SK-N-SH treated with all-trans-retinoic acid at 6 μM for 48 hours (cell line): ENCODE measurements around the gene EYA4.

Experiments used
- ATAC-seq: fragments of 200-7000 bp; cut with Tn5 transposase; 3 replicates; pipeline ENCODE4 v1.9.1; 2020; ENCODE audit warnings: mild to moderate bottlenecking, moderate library complexity
- ARNTL ChIP-seq: fragments of 450-650 bp; formaldehyde crosslinking; IDR thresholded peaks from 2 replicates; pipeline ENCODE4 v1.5.0; 2020; ENCODE audit warnings: low read depth, mild to moderate bottlenecking, moderate library complexity, borderline replicate concordance
- BACH2 ChIP-seq: fragments of 250-450 bp; sonication (Bioruptor Pico); IDR thresholded peaks from 2 replicates; pipeline ENCODE4 v1.9.0; 2021; ENCODE audit warnings: mild to moderate bottlenecking, borderline replicate concordance
- CREB5 ChIP-seq: fragments of 250-450 bp; sonication (Bioruptor Pico); IDR thresholded peaks from 2 replicates; pipeline ENCODE4 v1.5.1; 2020; ENCODE audit warnings: low read depth, mild to moderate bottlenecking, moderate library complexity
- CSDC2 ChIP-seq: fragments of 250-450 bp; sonication (Bioruptor Pico); IDR thresholded peaks from 2 replicates; pipeline ENCODE4 v1.5.0; 2020; ENCODE audit warnings: mild to moderate bottlenecking, moderate library complexity
- ESRRG ChIP-seq: fragments of 250-450 bp; sonication (Bioruptor Pico); IDR thresholded peaks from 2 replicates; pipeline ENCODE4 v1.6.1; 2021; ENCODE audit warnings: mild to moderate bottlenecking
- ISL1 ChIP-seq: fragments of 250-450 bp; sonication (Bioruptor Pico); IDR thresholded peaks from 2 replicates; pipeline ENCODE4 v2.1.2; 2022; ENCODE audit warnings: mild to moderate bottlenecking, moderate library complexity
- OSR1 ChIP-seq: fragments of 250-450 bp; sonication (Bioruptor Pico); IDR thresholded peaks from 2 replicates; pipeline ENCODE4 v1.8.0; 2022; ENCODE audit warnings: moderate library complexity, mild to moderate bottlenecking, inconsistent platforms
- PATZ1 ChIP-seq: fragments of 250-450 bp; sonication (Bioruptor Pico); IDR thresholded peaks from 2 replicates; pipeline ENCODE4 v1.8.0; 2020; ENCODE audit warnings: mild to moderate bottlenecking, moderate library complexity, borderline replicate concordance
- PPARA ChIP-seq: fragments of 250-450 bp; sonication (Bioruptor Pico); IDR thresholded peaks from 2 replicates; pipeline ENCODE4 v1.5.0; 2020; ENCODE audit warnings: mild to moderate bottlenecking, borderline replicate concordance
- RARB ChIP-seq: fragments of 250-450 bp; sonication (Bioruptor Pico); IDR thresholded peaks from 2 replicates; pipeline ENCODE4 v1.8.0; 2021; ENCODE audit warnings: mild to moderate bottlenecking, moderate library complexity
- SNAI2 ChIP-seq: fragments of 250-450 bp; sonication (Bioruptor Pico); IDR thresholded peaks from 2 replicates; pipeline ENCODE4 v1.5.0; 2020; ENCODE audit warnings: mild to moderate bottlenecking, moderate library complexity
- TCF4 ChIP-seq: fragments of 250-450 bp; sonication (Bioruptor Pico); IDR thresholded peaks from 2 replicates; pipeline ENCODE4 v1.8.0; 2021; ENCODE audit warnings: mild to moderate bottlenecking, moderate library complexity, borderline replicate concordance
- TOX ChIP-seq: fragments of 250-450 bp; sonication (Bioruptor Pico); IDR thresholded peaks from 2 replicates; pipeline ENCODE4 v1.8.0; 2021; ENCODE audit warnings: mild to moderate bottlenecking, moderate library complexity, borderline replicate concordance
- TSHZ2 ChIP-seq: fragments of 250-450 bp; sonication (Bioruptor Pico); IDR thresholded peaks from 2 replicates; pipeline ENCODE4 v1.5.0; 2020; ENCODE audit warnings: mild to moderate bottlenecking, moderate library complexity
- ZFP3 ChIP-seq: fragments of 250-450 bp; sonication (Bioruptor Pico); IDR thresholded peaks from 2 replicates; pipeline ENCODE4 v1.5.0; 2020; ENCODE audit warnings: mild to moderate bottlenecking, moderate library complexity
- ZNF70 ChIP-seq: fragments of 450-650 bp; formaldehyde crosslinking; IDR thresholded peaks from 2 replicates; pipeline ENCODE4 v1.5.0; 2020; ENCODE audit warnings: mild to moderate bottlenecking, moderate library complexity
- ZNF8 ChIP-seq: fragments of 450-650 bp; formaldehyde crosslinking; IDR thresholded peaks from 2 replicates; pipeline ENCODE4 v1.5.0; 2020; ENCODE audit warnings: mild to moderate bottlenecking, moderate library complexity

Gene EYA4

GRCh38 chr6:133245007-133245406 lies 3.9 kb downstream of the EYA4 start:
- no peak for TF ChIP-seq PATZ1 (CRISPR knock-in tag)
- no peak for TF ChIP-seq TSHZ2 (CRISPR knock-in tag)
- TF ChIP-seq TCF4 (CRISPR knock-in tag) = no peak
- TF ChIP-seq ZNF70 = no peak
- TF ChIP-seq RARB (CRISPR knock-in tag) = no peak
- no peak for TF ChIP-seq ISL1
- no peak for TF ChIP-seq ESRRG
- TF ChIP-seq ARNTL = no peak
- ATAC-seq = no peak

- TF ChIP-seq TOX (CRISPR knock-in tag) = no peak
- TF ChIP-seq BACH2 (CRISPR knock-in tag) = no peak
- no peak for TF ChIP-seq ZNF70
- no peak for TF ChIP-seq ZFP3 (CRISPR knock-in tag)
- TF ChIP-seq ISL1 = no peak
- no peak for TF ChIP-seq TCF4 (CRISPR knock-in tag)
- no peak for TF ChIP-seq PPARA (CRISPR knock-in tag)
- no peak for TF ChIP-seq ARNTL
- TF ChIP-seq OSR1 (CRISPR knock-in tag) = no peak
- TF ChIP-seq SNAI2 (CRISPR knock-in tag) = no peak
- TF ChIP-seq TSHZ2 (CRISPR knock-in tag) = no peak
- TF ChIP-seq RARB (CRISPR knock-in tag) = no peak
- TF ChIP-seq CSDC2 (CRISPR knock-in tag) = no peak
- TF ChIP-seq ESRRG = no peak
- TF ChIP-seq ZNF8 (CRISPR knock-in tag) = no peak
- no peak for ATAC-seq
Observed at GRCh38 chr6:133245422-133245903, 4.3 kb downstream of the EYA4 start.

- ATAC-seq = no peak
- TF ChIP-seq SNAI2 (CRISPR knock-in tag) = no peak
- TF ChIP-seq TSHZ2 (CRISPR knock-in tag) = no peak
- TF ChIP-seq CREB5 = no peak
- no peak for TF ChIP-seq OSR1 (CRISPR knock-in tag)
- no peak for TF ChIP-seq PPARA (CRISPR knock-in tag)
- TF ChIP-seq PATZ1 (CRISPR knock-in tag) = no peak
- TF ChIP-seq, all 23 proteins: peak for 0
Observed at GRCh38 chr6:133247581-133247980, 6.4 kb downstream of the EYA4 start.
